HepG2 (cell line): Measurements from ENCODE around the gene GDE1. TPM values are rescaled to one million over a fixed set of nuclear protein-coding genes. Genes with fewer than 3 reads are reported as not detected.

ENCODE experiments used
- ATAC-seq: fragments of 200-7000 bp; cut with Tn5 transposase; 3 replicates; pipeline ENCODE4 v1.9.1; 2020; ENCODE audit warnings: mild to moderate bottlenecking, moderate library complexity
- BruUV-seq: library from RNA; stranded (reverse); fragments of 400-500 nt; replicated peaks from 2 replicates; lab custom pipeline; 2021; lab: Mats Ljungman, UMichigan
- CTCF ChIA-PET: fragments of 300-600 bp; formaldehyde crosslinking; extraction: SDS; loops from one replicate; lab custom pipeline; 2021; ENCODE audit warnings: low total read pairs, inconsistent platforms, low intra/inter-chr PET ratio; lab: Yijun Ruan, JAX
- POLR2A ChIA-PET: fragments of 350-600 bp; sonication (Branson Sonifier 250); formaldehyde crosslinking; loops from one replicate; lab custom pipeline; 2020; ENCODE audit warnings: antibody characterized with exemption, inconsistent platforms; lab: Yijun Ruan, JAX
- DNase-seq: peaks from one replicate; pipeline ENCODE4 v3.0.0-alpha.2; 2015; ENCODE audit warnings: low spot score
- FAIRE-seq: peaks from 3 replicates; lab custom pipeline; 2011; peaks lifted over from hg19 to GRCh38; lab: Jason Lieb, UNC
- H2AFZ ChIP-seq: one replicate; pipeline ENCODE4 v1.6.1; 2011; ENCODE audit warnings: low read length, inconsistent platforms
- H3K27ac ChIP-seq: fragments of 300-600 bp; 3 replicates; pipeline ENCODE4 v1.8.0; 2011; ENCODE audit warnings: mixed run types, mild to moderate bottlenecking, mixed read lengths, low read length, inconsistent platforms; ENCODE audit not compliant: insufficient read depth; ENCODE audit errors: extremely low read length
- H3K27me3 ChIP-seq, 2 experiments: fragments of 200-600 bp in 1 of 2; 2 replicates in 1 of 2; 3 replicates in 1 of 2; pipeline versions ENCODE4 v1.6.0 to v1.8.0; 2011; ENCODE audit warnings: low read length in 2 of 2, mild to moderate bottlenecking in 2 of 2, moderate library complexity in 2 of 2, inconsistent platforms in 1 of 2; ENCODE audit not compliant: insufficient read depth in 2 of 2, control insufficient read depth in 1 of 2
- H3K36me3 ChIP-seq, 2 experiments: fragments of 200-600 bp in 1 of 2; replicated peaks in 1 of 2; 2 replicates in 1 of 2; 3 replicates in 1 of 2; pipeline versions ENCODE4 v1.5.1 to v1.8.0; 2011; ENCODE audit warnings: low read length in 2 of 2, inconsistent platforms in 1 of 2; ENCODE audit not compliant: insufficient read depth in 2 of 2, control insufficient read depth in 1 of 2
- H3K4me1 ChIP-seq: 2 replicates; pipeline ENCODE4 v1.5.1; 2012; ENCODE audit warnings: low read length, inconsistent platforms; ENCODE audit not compliant: insufficient read depth
- H3K4me2 ChIP-seq: 2 replicates; pipeline ENCODE4 v1.6.0; 2011; ENCODE audit warnings: low read depth, low read length, inconsistent platforms
- H3K4me3 ChIP-seq, 3 experiments: fragments of 200-600 bp in 1 of 3; sonication (generic), shearing (Covaris generic) in 1 of 3; replicated peaks in 1 of 3; 2 replicates each; pipeline ENCODE4 v1.5.1; 2011 to 2016; ENCODE audit warnings: low read length in 3 of 3, inconsistent platforms in 2 of 3, low read depth in 2 of 3, mild to moderate bottlenecking in 2 of 3, control low read depth in 1 of 3, mixed read lengths in 1 of 3; ENCODE audit not compliant: insufficient read depth in 1 of 3
- H3K79me2 ChIP-seq: one replicate; pipeline ENCODE4 v1.6.1; 2011; ENCODE audit warnings: low read length, inconsistent platforms; ENCODE audit not compliant: insufficient read depth
- H3K9ac ChIP-seq: 2 replicates; pipeline ENCODE4 v1.6.0; 2011; ENCODE audit warnings: mild to moderate bottlenecking, low read depth, low read length, inconsistent platforms; ENCODE audit not compliant: insufficient read depth
- H3K9me3 ChIP-seq: 2 replicates; pipeline ENCODE4 v1.5.1; 2012; ENCODE audit warnings: mild to moderate bottlenecking, low read length
- H4K20me1 ChIP-seq: 2 replicates; pipeline ENCODE4 v1.6.0; 2011; ENCODE audit warnings: inconsistent platforms, mild to moderate bottlenecking, low read length, moderate library complexity; ENCODE audit not compliant: insufficient read depth
- FOXO4 ChIP-seq: sonication (generic); formaldehyde crosslinking; conservative IDR thresholded peaks from 2 replicates; pipeline ENCODE4 v1.8.1; 2023; ENCODE audit warnings: missing genetic modification reagents
- GATA4 ChIP-seq: sonication (generic); IDR thresholded peaks from 2 replicates; pipeline ENCODE4 v1.6.1; 2016; ENCODE audit warnings: antibody characterized with exemption, low read depth, borderline replicate concordance
- JUNB ChIP-seq: sonication (generic); formaldehyde crosslinking; IDR thresholded peaks from 2 replicates; pipeline ENCODE4 v1.8.0; 2022; ENCODE audit warnings: missing genetic modification reagents, mild to moderate bottlenecking, borderline replicate concordance
- NFKB2 ChIP-seq: sonication (generic); formaldehyde crosslinking; IDR thresholded peaks from 2 replicates; pipeline ENCODE4 v1.4.0; 2020; ENCODE audit warnings: missing genetic modification reagents, borderline replicate concordance
- NFKBIZ ChIP-seq: IDR thresholded peaks from 2 replicates; pipeline ENCODE4 v1.6.1; 2018; ENCODE audit warnings: missing genetic modification reagents, missing compliant biosample characterization
- NFYB ChIP-seq: sonication (generic); formaldehyde crosslinking; IDR thresholded peaks from 2 replicates; pipeline ENCODE4 v1.4.0; 2020; ENCODE audit warnings: missing genetic modification reagents
- NFYC ChIP-seq: IDR thresholded peaks from 2 replicates; pipeline ENCODE4 v1.6.1; 2016; ENCODE audit warnings: missing genetic modification reagents, missing compliant biosample characterization
- POLR2AphosphoS2 ChIP-seq: IDR thresholded peaks from 2 replicates; pipeline ENCODE4 v1.6.1; 2011; ENCODE audit warnings: low read depth, low read length, improper control_type of control experiment
- RFXAP ChIP-seq: sonication (generic); formaldehyde crosslinking; IDR thresholded peaks from 2 replicates; pipeline ENCODE4 v1.4.0; 2020; ENCODE audit warnings: missing genetic modification reagents, borderline replicate concordance
- SMC3 ChIP-seq: IDR thresholded peaks from 2 replicates; pipeline ENCODE4 v1.6.1; 2011; ENCODE audit warnings: low read length, improper control_type of control experiment
- STAG1 ChIP-seq: sonication (generic); formaldehyde crosslinking; IDR thresholded peaks from 2 replicates; pipeline ENCODE4 v1.4.0; 2020; ENCODE audit warnings: missing genetic modification reagents
- ZFX ChIP-seq: sonication (generic); formaldehyde crosslinking; IDR thresholded peaks from 2 replicates; pipeline ENCODE4 v1.4.0; 2020; ENCODE audit warnings: mild to moderate bottlenecking, low read depth, missing genetic modification reagents, moderate library complexity
- ZMYM4 ChIP-seq: sonication (generic); formaldehyde crosslinking; IDR thresholded peaks from 2 replicates; pipeline ENCODE4 v1.8.1; 2023; ENCODE audit warnings: mild to moderate bottlenecking, missing genetic modification reagents
- ZNF296 ChIP-seq: sonication (generic); formaldehyde crosslinking; conservative IDR thresholded peaks from 2 replicates; pipeline ENCODE4 v1.5.0; 2020; ENCODE audit warnings: mild to moderate bottlenecking, missing genetic modification reagents
- ZNF34 ChIP-seq: sonication (generic); formaldehyde crosslinking; IDR thresholded peaks from 2 replicates; pipeline ENCODE4 v1.4.0; 2020; ENCODE audit warnings: mild to moderate bottlenecking, missing genetic modification reagents, borderline replicate concordance
- ZNF350 ChIP-seq: sonication (generic); formaldehyde crosslinking; IDR thresholded peaks from 2 replicates; pipeline ENCODE4 v1.4.0; 2020; ENCODE audit warnings: mild to moderate bottlenecking, low read depth, missing genetic modification reagents, borderline replicate concordance
- ZNF574 ChIP-seq: sonication (generic); formaldehyde crosslinking; IDR thresholded peaks from 2 replicates; pipeline ENCODE4 v1.4.0; 2020; ENCODE audit warnings: missing genetic modification reagents
- ZNF614 ChIP-seq: IDR thresholded peaks from 2 replicates; pipeline ENCODE4 v1.6.1; 2018; ENCODE audit warnings: missing biosample characterization, missing genetic modification reagents, inconsistent platforms, borderline replicate concordance
- whole genome bisulfite sequencing: methylation state at CpG from one replicate; pipeline ENCODE4 v1.1.6; 2017; ENCODE audit warnings: low lambda C conversion rate; 5-methylcytosine and 5-hydroxymethylcytosine counted together
- in situ Hi-C: cut with HindIII; loops from 2 replicates; pipeline ENCODE4 v1.10.0; 2017; ENCODE audit warnings: low pct_unique_long_range_greater_than_20kb; ENCODE audit not compliant: extremely low pct_ligation_motif_present
- intact Hi-C: fragments of 100-400 bp; cut with micrococcal nuclease; formaldehyde crosslinking; loops from one replicate; pipeline ENCODE4 v1.10.0; 2022; ENCODE audit not compliant: unreplicated experiment
- polyA plus RNA-seq, 8 experiments: library from polyadenylated mRNA; depleted of rRNA in 3 of 8; stranded (reverse) in 7 of 8; unstranded in 1 of 8; fragments of >200 nt; fragmentation: Illumina TruSeq in 4 of 8; extraction: Trizol in 4 of 8; gene quantifications; 2 replicates each; pipeline versions ENCODE4 v1.2.1 to v1.2.3, GENCODE V29; 2011 to 2016; ENCODE audit warnings: low read depth in 4 of 8, missing spikeins in 1 of 8, mixed read lengths in 1 of 8; ENCODE audit not compliant: insufficient read depth in 1 of 8
- total RNA-seq, 5 experiments: library from RNA; depleted of rRNA; stranded (reverse); fragments of >200 nt; fragmentation: Illumina TruSeq; extraction: Trizol; gene quantifications; 2 replicates each; pipeline ENCODE4 v1.2.3, GENCODE V29; 2016; ENCODE audit warnings: low read depth in 1 of 5

The GDE1 gene
- total and polyA plus RNA-seq, 2 of the 13 experiments (the other 11 are each of a cell fraction or from before 2014, with no cell fraction given): 35.9 to 59.0 TPM

GRCh38 chr16:19458722-19459379 lies 63.0 kb downstream of the GDE1 start:
- Histone ChIP-seq H3K79me2 (no peaks in the 10 kb centered on the region), H3K4me1 (peaks cover 10% of the 10 kb centered on the region), H2AFZ (peak overlapping the region; percentile 38), H4K20me1 (no peaks in the 10 kb centered on the region), H3K4me3 (peak overlapping the region in 2 of 3 experiments; percentile 26 to 39; a peak in 4 of 6 replicates), H3K27me3 (peaks cover 4 to 22% of the 10 kb centered on the region in 2 experiments; a peak in 2 of 5 replicates), H3K9ac (no peak overlapping the region), H3K4me2 (peak overlapping the region; percentile 67), H3K36me3 (no peaks in the 10 kb centered on the region), H3K27ac (no peak overlapping the region), H3K9me3 (no peaks in the 10 kb centered on the region)
- in situ Hi-C loops (no loop called here), intact Hi-C loops (loop anchor here (1.0 to 5.0 kb wide), 2 partner anchors 70 to 1438 kb away; no protein-coding TSS in a partner anchor)
- CTCF ChIA-PET: interaction anchor here (1.3 kb wide), 1 partner anchor 70 kb away, joined by 5 read pairs; no protein-coding TSS in a partner anchor
- ATAC-seq (peak; percentile 90), DNase-seq (no peak), FAIRE-seq (peak; percentile 12)
- under 1% methylated on average over 9 of the region's 9 CpGs for WGBS
- no TSS peak for BruUV-seq
- POLR2A ChIA-PET: no interaction called here
- TF ChIP-seq NFYB (CRISPR knock-in tag) (peak; percentile 77), ZNF574 (CRISPR knock-in tag) (0 out of 2 replicates have a peak, but pooled peaks have one; percentile 29), STAG1 (CRISPR knock-in tag) (peak; percentile 72), GATA4 (no peak), ZFX (CRISPR knock-in tag) (0 out of 2 replicates have a peak, but pooled peaks have one; percentile 9), NFKB2 (CRISPR knock-in tag) (no peak), ZMYM4 (CRISPR knock-in tag) (peak; percentile 29; the same call in 1 of the 2 replicates), ZNF614 (CRISPR knock-in tag) (no peak), ZNF34 (CRISPR knock-in tag) (no peak), SMC3 (0 out of 2 replicates have a peak, but pooled peaks have one; percentile 32), NFKBIZ (CRISPR knock-in tag) (0 out of 2 replicates have a peak, but pooled peaks have one; percentile 35), ZNF296 (CRISPR knock-in tag) (no peak), NFYC (peak; percentile 80), FOXO4 (CRISPR knock-in tag) (0 out of 2 replicates have a peak, but pooled peaks have one; percentile 75), POLR2AphosphoS2 (no peak), ZNF350 (peak; percentile 49; the same call in 1 of the 2 replicates), JUNB (CRISPR knock-in tag) (no peak), RFXAP (CRISPR knock-in tag) (peak; percentile 35; the same call in 1 of the 2 replicates)
